Right forelimb (tissue), 1 donor: ENCODE data around the gene GAPDH.
"Not testable (repeated sequence)": the region's sequence is repeated elsewhere in the genome, so short reads cannot be mapped to it uniquely, and the experiment has no call there.

ENCODE experiments used
- DNase-seq: peaks from one replicate; pipeline ENCODE4 v3.0.0-alpha.2; 2018

GAPDH gene

DNA sequence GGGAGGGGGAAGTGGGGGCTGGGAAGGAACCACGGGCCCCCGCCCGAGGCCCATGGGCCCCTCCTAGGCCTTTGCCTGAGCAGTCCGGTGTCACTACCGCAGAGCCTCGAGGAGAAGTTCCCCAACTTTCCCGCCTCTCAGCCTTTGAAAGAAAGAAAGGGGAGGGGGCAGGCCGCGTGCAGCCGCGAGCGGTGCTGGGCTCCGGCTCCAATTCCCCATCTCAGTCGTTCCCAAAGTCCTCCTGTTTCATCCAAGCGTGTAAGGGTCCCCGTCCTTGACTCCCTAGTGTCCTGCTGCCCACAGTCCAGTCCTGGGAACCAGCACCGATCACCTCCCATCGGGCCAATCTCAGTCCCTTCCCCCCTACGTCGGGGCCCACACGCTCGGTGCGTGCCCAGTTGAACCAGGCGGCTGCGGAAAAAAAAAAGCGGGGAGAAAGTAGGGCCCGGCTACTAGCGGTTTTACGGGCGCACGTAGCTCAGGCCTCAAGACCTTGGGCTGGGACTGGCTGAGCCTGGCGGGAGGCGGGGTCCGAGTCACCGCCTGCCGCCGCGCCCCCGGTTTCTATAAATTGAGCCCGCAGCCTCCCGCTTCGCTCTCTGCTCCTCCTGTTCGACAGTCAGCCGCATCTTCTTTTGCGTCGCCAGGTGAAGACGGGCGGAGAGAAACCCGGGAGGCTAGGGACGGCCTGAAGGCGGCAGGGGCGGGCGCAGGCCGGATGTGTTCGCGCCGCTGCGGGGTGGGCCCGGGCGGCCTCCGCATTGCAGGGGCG lies at the start of gene GAPDH:
GAPDH (plus strand) TSS at position 595 of the 772 bp plus-strand sequence. CDS start 316 bp downstream, outside the sequence.
- DNase-seq = peak; percentile 95

DNA sequence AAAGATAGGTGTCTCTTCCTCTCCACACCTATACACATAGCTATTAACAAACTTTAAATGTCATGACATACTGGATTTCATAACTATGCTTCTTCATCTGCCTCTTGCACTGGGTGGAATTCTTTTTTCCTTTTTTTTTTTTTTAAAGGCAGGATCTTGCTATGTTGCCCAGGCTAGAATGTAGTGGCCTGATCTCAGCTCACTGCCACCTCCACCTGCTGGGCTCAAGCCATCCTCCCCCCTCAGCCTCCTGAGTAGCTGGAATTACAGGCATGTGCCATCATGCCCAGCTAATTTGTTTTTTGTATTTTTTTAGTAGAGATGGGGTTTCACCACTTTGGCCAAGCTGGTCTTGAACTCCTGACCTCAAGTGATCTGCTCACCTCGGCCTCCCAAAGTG lies 46.1 kb upstream of the GAPDH start:
- no peak for DNase-seq

DNA sequence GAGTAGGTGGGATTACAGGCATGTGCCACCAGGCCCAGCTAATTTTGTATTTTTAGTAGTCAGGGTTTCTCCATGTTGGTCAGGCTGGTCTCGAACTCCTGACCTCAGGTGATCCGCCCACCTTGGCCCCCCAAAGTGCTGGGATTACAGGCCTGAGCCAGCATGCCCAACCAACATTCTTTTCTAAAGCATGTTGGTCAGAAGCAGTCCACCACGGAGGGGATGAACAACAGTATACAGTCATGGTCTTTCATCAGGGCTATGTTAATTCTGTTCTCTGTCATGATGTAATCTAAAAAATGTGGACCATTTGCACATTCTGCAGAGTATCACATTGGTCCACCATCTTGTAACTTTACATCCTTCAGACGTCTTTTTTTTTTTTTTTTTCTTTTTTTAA lies 44.9 kb upstream of the GAPDH start:
- DNase-seq = no peak

DNA sequence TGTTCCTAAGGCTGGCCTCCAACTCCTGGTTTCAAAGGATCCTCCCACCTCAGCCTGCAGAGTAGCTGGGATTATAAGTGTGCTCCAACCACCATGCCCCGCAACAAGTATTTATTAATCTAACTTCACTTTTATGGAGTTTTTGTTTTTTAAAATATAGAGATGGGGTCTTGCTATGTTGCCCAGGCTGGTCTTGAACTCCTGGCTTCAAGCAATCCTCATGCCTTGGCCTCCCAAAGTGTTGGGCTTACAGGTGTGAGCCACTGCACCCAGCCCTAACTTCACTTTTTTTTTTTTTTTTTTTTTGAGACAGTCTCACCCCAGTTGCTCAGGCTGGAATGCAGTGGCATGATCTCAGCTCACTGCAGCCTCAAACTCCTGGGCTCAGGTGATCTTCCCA lies 43.6 kb upstream of the GAPDH start:
- not testable (repeated sequence) for DNase-seq

DNA sequence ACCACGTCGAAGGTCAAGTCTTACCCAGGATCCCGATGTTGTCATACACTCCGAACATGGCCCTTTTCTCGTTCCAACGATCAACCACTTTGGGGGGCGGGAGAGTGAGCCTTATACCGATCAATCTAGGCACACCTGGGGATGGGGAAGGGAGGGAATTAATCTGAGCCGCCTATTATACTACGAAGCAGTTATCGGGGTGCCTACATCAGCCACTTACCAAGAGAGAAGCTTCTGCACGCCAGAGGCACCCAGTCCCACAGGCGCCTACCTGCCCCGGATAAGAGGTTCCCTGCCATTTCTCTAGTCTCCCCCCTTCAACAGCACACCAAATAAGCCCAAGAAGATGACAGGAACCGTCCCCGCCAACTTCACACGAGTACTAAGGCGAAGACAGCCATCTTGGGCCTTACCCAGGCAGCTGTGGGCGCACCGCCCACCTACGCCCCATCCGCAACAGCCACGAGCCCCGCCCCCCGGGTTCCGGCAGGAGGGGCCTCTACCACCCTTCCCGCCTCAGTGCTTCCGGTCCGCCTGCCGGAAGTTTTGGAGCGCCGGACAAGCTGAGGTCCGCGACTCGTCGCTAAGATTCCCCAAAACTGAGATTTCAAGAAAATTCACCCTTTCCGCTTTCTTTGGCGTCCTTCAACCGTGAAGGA lies 41.4 kb upstream of the GAPDH start, which contains the start of gene MRPL51:
MRPL51 (minus strand) TSS at position 425 of the 659 bp plus-strand sequence; CDS start at position 299, 126 bp downstream.
- peak; percentile 97 for DNase-seq

DNA sequence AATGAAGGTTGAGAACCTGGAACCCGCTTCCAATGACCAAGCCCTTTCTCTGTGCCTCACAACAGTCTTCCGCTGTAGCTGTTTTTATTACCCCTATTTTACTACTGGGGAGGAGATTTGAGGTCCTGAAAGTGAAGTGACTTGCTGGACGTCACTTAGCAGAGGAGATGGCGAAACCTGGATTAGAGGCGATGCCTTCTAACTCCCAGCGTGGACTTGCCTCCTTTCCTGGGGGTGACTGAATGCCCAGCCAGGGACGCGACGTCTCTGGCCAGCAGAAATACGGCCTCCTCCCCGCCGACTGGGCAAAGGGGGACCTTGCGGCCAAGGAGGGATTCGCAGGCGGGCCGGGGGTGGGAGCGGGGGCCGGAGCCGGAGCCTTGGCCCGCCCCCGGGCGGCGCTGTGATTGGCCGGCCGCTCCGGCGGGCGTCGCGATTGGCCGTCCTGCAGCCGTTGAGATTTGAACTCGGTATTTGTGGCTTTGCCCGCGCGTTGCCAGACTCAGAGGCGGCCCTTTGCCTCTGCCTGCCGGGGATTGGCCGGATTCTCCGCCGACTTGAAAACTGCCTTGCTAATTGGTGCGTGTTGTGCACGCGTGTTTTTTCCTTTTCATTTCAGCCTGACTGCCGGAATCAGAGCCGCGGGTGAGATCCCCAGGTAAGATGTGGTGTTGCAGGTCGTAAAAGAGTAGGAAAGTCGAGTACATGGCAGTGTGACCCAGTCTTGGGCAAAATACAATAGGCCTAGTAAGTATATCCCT lies 40.6 kb upstream of the GAPDH start, which contains the start of gene NCAPD2:
NCAPD2 (plus strand) TSS at position 606 of the 761 bp plus-strand sequence. CDS start 997 bp downstream, outside the sequence.
- DNase-seq = peak; percentile 95

- no peak for DNase-seq
Observed at GRCh38 chr12:6494258-6494743, 40.0 kb upstream of the GAPDH start.

- DNase-seq = no peak
Observed at GRCh38 chr12:6494968-6495367, 39.3 kb upstream of the GAPDH start.

- not testable (repeated sequence) for DNase-seq
Observed at GRCh38 chr12:6497291-6497690, 37.0 kb upstream of the GAPDH start.

GRCh38 chr12:6500466-6500865 lies 33.9 kb upstream of the GAPDH start:
- DNase-seq = no peak

GRCh38 chr12:6507102-6507998 lies 27.0 kb upstream of the GAPDH start:
- no peak for DNase-seq

DNA sequence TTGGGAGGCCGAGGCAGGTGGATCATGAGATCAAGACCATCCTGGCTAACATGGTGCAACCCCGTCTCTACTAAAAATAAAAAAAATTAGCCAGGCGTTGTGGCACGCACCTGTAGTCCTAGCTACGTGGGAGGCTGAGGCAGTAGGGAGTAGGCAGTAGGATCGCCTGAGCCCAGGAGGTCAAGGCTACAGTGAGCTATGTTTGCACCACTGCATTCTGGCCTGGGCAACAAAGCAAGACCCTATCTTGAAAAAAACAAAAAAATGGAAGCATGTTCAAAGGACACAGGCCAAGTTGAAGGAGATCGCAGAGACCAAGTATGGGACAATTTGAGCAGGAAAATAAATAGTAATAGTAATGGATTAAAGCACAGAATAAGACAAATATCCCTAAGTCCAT lies 26.2 kb upstream of the GAPDH start:
- DNase-seq = no peak

GRCh38 chr12:6520186-6520585 lies 14.1 kb upstream of the GAPDH start:
- no peak for DNase-seq

GRCh38 chr12:6522193-6522592 lies 12.1 kb upstream of the GAPDH start:
- no peak for DNase-seq

- no peak for DNase-seq
Observed at GRCh38 chr12:6523708-6524107, 10.6 kb upstream of the GAPDH start.

GRCh38 chr12:6524648-6525047 lies 9.7 kb upstream of the GAPDH start:
- DNase-seq = no peak

GRCh38 chr12:6526201-6526600 lies 8.1 kb upstream of the GAPDH start:
- DNase-seq = no peak

- DNase-seq = no peak
Observed at GRCh38 chr12:6526766-6527525, 7.4 kb upstream of the GAPDH start.

DNA sequence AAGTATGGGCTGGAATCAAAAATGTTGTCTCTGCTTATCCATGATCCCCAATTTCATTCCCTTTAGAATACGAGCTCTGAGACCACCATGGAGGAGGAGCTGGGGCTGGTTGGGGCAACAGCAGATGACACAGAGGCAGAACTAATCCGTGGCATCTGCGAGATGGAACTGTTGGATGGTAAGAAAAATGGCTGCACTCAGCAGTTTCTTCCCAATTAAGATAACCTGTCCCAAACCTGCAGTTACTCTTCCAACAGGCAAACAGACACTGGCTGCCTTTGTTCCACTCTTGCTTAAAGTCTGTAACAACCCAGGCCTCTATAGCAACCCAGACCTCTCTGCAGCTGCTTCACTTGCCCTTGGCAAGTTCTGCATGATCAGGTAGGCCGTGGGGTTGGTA lies 6.6 kb upstream of the GAPDH start:
- DNase-seq = no peak

DNA sequence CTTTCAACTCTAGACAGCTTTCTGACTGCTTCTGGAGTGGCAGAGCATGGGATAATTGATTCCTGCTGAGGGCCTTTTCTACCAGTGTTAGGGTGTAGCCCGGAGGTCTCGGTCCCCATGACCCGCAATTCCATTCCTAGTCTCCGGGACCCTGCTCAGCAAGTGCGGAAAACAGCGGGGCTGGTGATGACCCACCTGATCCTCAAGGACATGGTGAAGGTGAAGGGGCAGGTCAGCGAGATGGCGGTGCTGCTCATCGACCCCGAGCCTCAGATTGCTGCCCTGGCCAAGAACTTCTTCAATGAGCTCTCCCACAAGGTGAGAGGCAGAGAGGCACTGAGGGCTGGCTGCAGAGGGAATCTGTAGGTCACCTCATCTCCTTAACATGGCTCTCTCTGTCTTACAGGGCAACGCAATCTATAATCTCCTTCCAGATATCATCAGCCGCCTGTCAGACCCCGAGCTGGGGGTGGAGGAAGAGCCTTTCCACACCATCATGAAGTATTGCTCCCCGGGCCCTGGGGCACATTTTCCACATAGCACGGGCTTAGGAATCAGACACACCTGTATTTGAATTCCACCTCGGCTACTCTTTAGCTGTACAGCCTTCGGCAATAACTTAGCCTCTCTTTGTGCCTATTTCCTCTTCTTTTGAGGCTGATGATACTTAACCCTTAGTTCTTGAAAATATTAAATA lies 5.6 kb upstream of the GAPDH start:
- DNase-seq = no peak

- no peak for DNase-seq
Observed at GRCh38 chr12:6529291-6529737, 5.0 kb upstream of the GAPDH start.
